Liver (tissue), 9 donors: Measurements from ENCODE around the gene MRPL55. TPM values are rescaled to one million over a fixed set of nuclear protein-coding genes. Genes with fewer than 3 reads are reported as not detected.

Experiments used
- DNase-seq: peaks from one replicate; pipeline ENCODE4 v3.0.0-alpha.2; 2017; ENCODE audit warnings: low spot score
- H3K27ac ChIP-seq, 2 donors: one replicate each; pipeline ENCODE4 v1.7.0; 2013; ENCODE audit warnings: inconsistent platforms in 2 of 2, low read length in 2 of 2, control low read depth in 1 of 2, low read depth in 1 of 2, mild to moderate bottlenecking in 1 of 2
- H3K27me3 ChIP-seq, 4 donors: one replicate each; pipeline versions ENCODE4 v1.6.1 to v1.7.0; 2013; ENCODE audit warnings: low read length in 3 of 4, inconsistent platforms in 1 of 4, mild to moderate bottlenecking in 1 of 4, moderate library complexity in 1 of 4; ENCODE audit not compliant: control insufficient read depth in 4 of 4, insufficient read depth in 4 of 4
- H3K36me3 ChIP-seq, 4 donors: one replicate each; pipeline versions ENCODE4 v1.6.1 to v1.7.0; 2013; ENCODE audit warnings: low read length in 3 of 4, mild to moderate bottlenecking in 3 of 4, low read depth in 1 of 4, moderate library complexity in 1 of 4; ENCODE audit not compliant: control insufficient read depth in 4 of 4, insufficient read depth in 3 of 4
- H3K4me1 ChIP-seq, 4 donors: one replicate each; pipeline versions ENCODE4 v1.6.1 to v1.7.0; 2013; ENCODE audit warnings: low read length in 3 of 4, mild to moderate bottlenecking in 3 of 4, moderate library complexity in 1 of 4; ENCODE audit not compliant: control insufficient read depth in 4 of 4, insufficient read depth in 4 of 4
- H3K4me3 ChIP-seq, 3 donors: one replicate each; pipeline versions ENCODE4 v1.6.1 to v1.7.0; 2013; ENCODE audit warnings: low read length in 3 of 3, control low read depth in 1 of 3, low read depth in 1 of 3, mild to moderate bottlenecking in 1 of 3
- H3K9ac ChIP-seq, 2 donors: one replicate each; pipeline ENCODE4 v1.7.0; 2013; ENCODE audit warnings: low read length in 2 of 2, mild to moderate bottlenecking in 2 of 2, moderate library complexity in 2 of 2, control low read depth in 1 of 2, low read depth in 1 of 2
- H3K9me3 ChIP-seq, 4 donors: one replicate each; pipeline versions ENCODE4 v1.6.1 to v1.7.0; 2013; ENCODE audit warnings: low read length in 3 of 4; ENCODE audit not compliant: control insufficient read depth in 4 of 4
- ATF3 ChIP-seq: IDR thresholded peaks from 2 replicates; pipeline ENCODE4 v1.6.1; 2016; ENCODE audit warnings: antibody characterized with exemption
- CTCF ChIP-seq: fragments of 150-350 bp; IDR thresholded peaks from 2 replicates; pipeline ENCODE4 v1.5.1; 2017; ENCODE audit warnings: improper control_type of control experiment, low read depth, low read length; ENCODE audit not compliant: missing input control
- EGR1 ChIP-seq, 2 donors: IDR thresholded peaks; 2 replicates each; pipeline ENCODE4 v1.6.1; 2016 to 2018; ENCODE audit warnings: antibody characterized with exemption in 2 of 2, low read depth in 2 of 2
- FOXA1 ChIP-seq: IDR thresholded peaks from 2 replicates; pipeline ENCODE4 v1.6.1; 2016; ENCODE audit warnings: antibody characterized with exemption
- FOXA2 ChIP-seq: IDR thresholded peaks from 2 replicates; pipeline ENCODE4 v1.6.1; 2016; ENCODE audit warnings: antibody characterized with exemption
- GABPA ChIP-seq, 2 donors: IDR thresholded peaks in 1 of 2; conservative IDR thresholded peaks in 1 of 2; 2 replicates each; pipeline ENCODE4 v1.6.1; 2016; ENCODE audit warnings: antibody characterized with exemption in 2 of 2, mild to moderate bottlenecking in 1 of 2, moderate library complexity in 1 of 2
- HNF4A ChIP-seq, 2 donors: conservative IDR thresholded peaks; 2 replicates each; pipeline ENCODE4 v1.6.1; 2016; ENCODE audit warnings: antibody characterized with exemption in 2 of 2, mild to moderate bottlenecking in 2 of 2
- HNF4G ChIP-seq: IDR thresholded peaks from 2 replicates; pipeline ENCODE4 v1.6.1; 2016; ENCODE audit warnings: antibody characterized with exemption
- JUND ChIP-seq, 2 donors: IDR thresholded peaks; 2 replicates each; pipeline ENCODE4 v1.6.1; 2016; ENCODE audit warnings: antibody characterized with exemption in 2 of 2
- MAX ChIP-seq: IDR thresholded peaks from 2 replicates; pipeline ENCODE4 v1.6.1; 2016; ENCODE audit warnings: antibody characterized with exemption
- RAD21 ChIP-seq, 2 donors: IDR thresholded peaks; 2 replicates each; pipeline ENCODE4 v1.6.1; 2016; ENCODE audit warnings: antibody characterized with exemption in 2 of 2, mild to moderate bottlenecking in 2 of 2
- RXRA ChIP-seq, 2 donors: IDR thresholded peaks; 2 replicates each; pipeline ENCODE4 v1.6.1; 2017 to 2018; ENCODE audit warnings: antibody characterized with exemption in 2 of 2, mild to moderate bottlenecking in 1 of 2
- SP1 ChIP-seq: IDR thresholded peaks from 2 replicates; pipeline ENCODE4 v1.6.1; 2018; ENCODE audit warnings: antibody characterized with exemption, mild to moderate bottlenecking
- TAF1 ChIP-seq: conservative IDR thresholded peaks from 2 replicates; pipeline ENCODE4 v1.6.1; 2016; ENCODE audit warnings: antibody characterized with exemption, mild to moderate bottlenecking
- YY1 ChIP-seq: IDR thresholded peaks from 2 replicates; pipeline ENCODE4 v1.6.1; 2016; ENCODE audit warnings: antibody characterized with exemption, mild to moderate bottlenecking
- WGBS: extraction: QIAGEN DNeasy Blood & Tissue Kit; methylation state at CpG from one replicate; pipeline ENCODE4 v1.1.7; 2013; 5-methylcytosine and 5-hydroxymethylcytosine counted together
- polyA plus RNA-seq, 2 donors: library from polyadenylated mRNA; stranded (reverse) in 1 of 2; unstranded in 1 of 2; fragments of 200-250 nt in 1 of 2; fragments of >200 nt in 1 of 2; fragmentation: Nextera tagmentation in 1 of 2; extraction: Ambion mirVana in 1 of 2; gene quantifications; one replicate each; pipeline versions ENCODE4 v1.2.1 to v1.2.3, GENCODE V29; 2013 to 2015
- total RNA-seq, 2 donors: library from RNA; depleted of rRNA; stranded (reverse); fragments of >200 nt; gene quantifications; one replicate each; pipeline ENCODE4 v1.2.3, GENCODE V29; 2014
- TF ChIP-seq, protein P1 (sequence below): IDR thresholded peaks from 2 replicates; pipeline ENCODE4 v1.6.1; 2016; ENCODE audit warnings: antibody characterized with exemption
- donor health status: healthy.
- donor health status: healthy.
- donor health status: healthy.
- donor health status: healthy.
- donor health status: healthy.

MRPL55 gene
- total and polyA plus RNA-seq, 4 donors = 38.9 to 119 (median 62.0) TPM

DNA sequence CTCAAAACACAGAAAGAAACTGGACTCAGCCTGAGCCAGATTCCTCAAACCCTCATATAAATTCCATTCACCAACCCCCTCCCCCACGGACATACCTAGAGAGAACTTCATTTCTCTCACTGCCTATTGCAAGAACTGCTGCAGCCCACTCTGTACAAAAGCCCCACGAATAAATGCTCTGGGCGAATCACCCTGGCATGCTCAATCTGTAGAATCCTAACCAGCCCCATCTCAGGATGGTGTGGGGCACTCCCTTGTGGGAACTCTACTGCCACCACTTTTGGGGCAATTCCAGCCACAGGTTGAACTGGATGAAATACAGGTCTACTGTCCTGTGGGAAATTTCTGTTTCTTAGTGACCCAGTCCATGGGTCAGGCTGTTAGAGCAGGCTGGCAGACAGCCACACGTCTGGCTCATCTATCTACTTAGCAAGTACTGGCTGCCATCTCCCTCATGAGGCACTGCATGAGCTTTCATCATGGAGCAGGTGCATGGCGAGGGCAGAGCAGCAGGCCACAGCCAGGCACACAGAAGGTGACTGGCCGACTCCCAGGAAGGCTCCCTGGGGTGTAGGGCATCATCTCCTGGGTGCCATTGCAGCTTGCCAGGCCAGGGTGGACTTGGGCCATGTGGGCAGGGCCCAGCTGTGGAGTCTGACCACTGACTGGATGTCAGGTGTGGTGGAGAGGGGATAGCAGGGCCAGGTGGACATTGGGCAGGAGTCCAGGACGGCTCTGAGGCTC lies 4.4 kb downstream of the MRPL55 start:
- no peak for DNase-seq
- Histone ChIP-seq H3K9ac (no peak overlapping the region), H3K27me3 (no peaks in the 10 kb centered on the region), H3K9me3 (no peaks in the 10 kb centered on the region), H3K27ac (peak overlapping the region; percentile 82 to 89), H3K4me1 (peaks cover 10 to 57% (median 38%) of the 10 kb centered on the region in 4 donors), H3K36me3 (peaks cover 4 to 19% (median 12%) of the 10 kb centered on the region in 4 donors), H3K4me3 (no peak overlapping the region)
- TF ChIP-seq RXRA (IDR thresholded peaks at IDR 0.05) = peak in 1 of 2 donors; percentile 34
- peak in 1 of 2 donors; percentile 13 for TF ChIP-seq HNF4A (conservative IDR thresholded peaks at IDR 0.05)
- no peak for TF ChIP-seq JUND (IDR thresholded peaks at IDR 0.05)
- peak; percentile 23 for TF ChIP-seq SP1
- no peak for TF ChIP-seq TAF1
- WGBS = 56% methylated on average over 7 of the region's 7 CpGs

GRCh38 chr1:228102791-228103620 lies 6.1 kb downstream of the MRPL55 start, which contains the start of gene C1orf35:
TSS of gene C1orf35 (minus strand) at chr1:228103325. CDS start at chr1:228103227, 98 bp downstream.
- peak in 1 of 2 donors; percentile 73 for TF ChIP-seq GABPA (IDR thresholded peaks at IDR 0.05 in 1 of 2, conservative IDR thresholded peaks at IDR 0.05 in 1 of 2)
- TF ChIP-seq CTCF = no peak
- TF ChIP-seq YY1 = peak; percentile 36
- peaks cover 10 to 50% (median 29%) of the 10 kb centered on the region in 4 donors for H3K4me1 ChIP-seq
- H3K4me3 ChIP-seq = peak within 1 kb of the TSS; percentile 78 to 90 (median 82)
- no peaks in the 10 kb centered on the region for H3K27me3 ChIP-seq
- H3K27ac ChIP-seq = peak within 1 kb of the TSS; percentile 82 to 89
- peak within 1 kb of the TSS; percentile 48 to 55 for H3K9ac ChIP-seq
- peak; percentile 91 for DNase-seq
- WGBS = under 1% methylated on average over 104 of the region's 104 CpGs
- H3K36me3 ChIP-seq = peaks cover 9 to 36% (median 29%) of the 10 kb centered on the region in 4 donors
- no peaks in the 10 kb centered on the region for H3K9me3 ChIP-seq

- peaks cover 9 to 40% (median 28%) of the 10 kb centered on the region in 4 donors for H3K36me3 ChIP-seq
- H3K9me3 ChIP-seq = no peaks in the 10 kb centered on the region
- no peaks in the 10 kb centered on the region for H3K27me3 ChIP-seq
- H3K27ac ChIP-seq = no peak overlapping the region
- peaks cover 10 to 44% (median 26%) of the 10 kb centered on the region in 4 donors for H3K4me1 ChIP-seq
- no peak overlapping the region for H3K9ac ChIP-seq
- WGBS = 8% methylated on average over 73 of the region's 73 CpGs
- DNase-seq = peak; percentile 69
- TF ChIP-seq RAD21 (IDR thresholded peaks at IDR 0.05) (no peak), MAX (no peak), EGR1 (IDR thresholded peaks at IDR 0.05; ENCODE audit: low read depth in 2 of 2) (no peak), HNF4A (conservative IDR thresholded peaks at IDR 0.05) (no peak), SP1 (no peak), JUND (IDR thresholded peaks at IDR 0.05) (no peak), GABPA (IDR thresholded peaks at IDR 0.05 in 1 of 2, conservative IDR thresholded peaks at IDR 0.05 in 1 of 2) (no peak), FOXA1 (no peak), HNF4G (no peak), ATF3 (no peak), FOXA2 (no peak), YY1 (no peak), CTCF (no peak), TAF1 (no peak)
- TF ChIP-seq, protein P1, sequence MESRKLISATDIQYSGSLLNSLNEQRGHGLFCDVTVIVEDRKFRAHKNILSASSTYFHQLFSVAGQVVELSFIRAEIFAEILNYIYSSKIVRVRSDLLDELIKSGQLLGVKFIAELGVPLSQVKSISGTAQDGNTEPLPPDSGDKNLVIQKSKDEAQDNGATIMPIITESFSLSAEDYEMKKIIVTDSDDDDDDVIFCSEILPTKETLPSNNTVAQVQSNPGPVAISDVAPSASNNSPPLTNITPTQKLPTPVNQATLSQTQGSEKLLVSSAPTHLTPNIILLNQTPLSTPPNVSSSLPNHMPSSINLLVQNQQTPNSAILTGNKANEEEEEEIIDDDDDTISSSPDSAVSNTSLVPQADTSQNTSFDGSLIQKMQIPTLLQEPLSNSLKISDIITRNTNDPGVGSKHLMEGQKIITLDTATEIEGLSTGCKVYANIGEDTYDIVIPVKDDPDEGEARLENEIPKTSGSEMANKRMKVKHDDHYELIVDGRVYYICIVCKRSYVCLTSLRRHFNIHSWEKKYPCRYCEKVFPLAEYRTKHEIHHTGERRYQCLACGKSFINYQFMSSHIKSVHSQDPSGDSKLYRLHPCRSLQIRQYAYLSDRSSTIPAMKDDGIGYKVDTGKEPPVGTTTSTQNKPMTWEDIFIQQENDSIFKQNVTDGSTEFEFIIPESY = no peak
- peak overlapping the region; percentile 45 to 90 (median 82) for H3K4me3 ChIP-seq
These were observed 6.9 kb downstream of the MRPL55 start for GRCh38 chr1:228101994-228102790.
